H54 (cell line): Measurements from ENCODE around the gene EPHB4.
"Not testable (repeated sequence)": the region's sequence is repeated elsewhere in the genome, so short reads cannot be mapped to it uniquely, and the experiment has no call there.

Experiments used
- DNase-seq: peaks from one replicate; pipeline ENCODE4 v3.0.0; 2011; ENCODE audit warnings: low spot score, mixed read lengths; ENCODE audit not compliant: insufficient read length
- FAIRE-seq: peaks from 3 replicates; lab custom pipeline; 2011; peaks lifted over from hg19 to GRCh38; lab: Jason Lieb, UNC
- POLR2A ChIP-seq: IDR thresholded peaks from 2 replicates; pipeline ENCODE4 v1.6.1; 2011; ENCODE audit warnings: low read depth, mild to moderate bottlenecking, low read length

The EPHB4 gene

GRCh38 chr7:100822236-100823139 is 4.8 kb downstream of the EPHB4 start:
- DNase-seq (no peak), FAIRE-seq (no peak)
- TF ChIP-seq POLR2A, result no peak

GRCh38 chr7:100819586-100819985 is 7.7 kb downstream of the EPHB4 start:
- no peak for DNase-seq
- no peak for TF ChIP-seq POLR2A
- no peak for FAIRE-seq

GRCh38 chr7:100818825-100819224 is 8.5 kb downstream of the EPHB4 start:
- DNase-seq (no peak), FAIRE-seq (no peak)
- no peak for TF ChIP-seq POLR2A

GRCh38 chr7:100818366-100818765 is 9.0 kb downstream of the EPHB4 start:
- TF ChIP-seq POLR2A, result no peak
- no peak for DNase-seq
- no peak for FAIRE-seq

- no peak for TF ChIP-seq POLR2A
- DNase-seq (no peak), FAIRE-seq (no peak)
Observed at GRCh38 chr7:100817097-100817496, 10.2 kb downstream of the EPHB4 start.

- FAIRE-seq, DNase-seq: not testable (repeated sequence)
Observed at GRCh38 chr7:100816515-100816914, 10.8 kb downstream of the EPHB4 start.

- TF ChIP-seq POLR2A, result no peak
Observed at GRCh38 chr7:100812729-100813128, 14.6 kb downstream of the EPHB4 start.

GRCh38 chr7:100811480-100811879 is 15.8 kb downstream of the EPHB4 start:
- DNase-seq (no peak), FAIRE-seq (no peak)
- no peak for TF ChIP-seq POLR2A

More at GRCh38 chr7:100812729-100813128, 14.6 kb downstream of the EPHB4 start:
- no peak for FAIRE-seq
- no peak for DNase-seq

GRCh38 chr7:100808354-100808875 is 18.9 kb downstream of the EPHB4 start:
- DNase-seq (no peak), FAIRE-seq (no peak)
- no peak for TF ChIP-seq POLR2A

- not testable (repeated sequence) for FAIRE-seq, DNase-seq
Observed at GRCh38 chr7:100806883-100807282, 20.4 kb downstream of the EPHB4 start.

GRCh38 chr7:100806276-100806675 is 21.0 kb downstream of the EPHB4 start:
- DNase-seq (no peak), FAIRE-seq (no peak)
- TF ChIP-seq POLR2A, result no peak

GRCh38 chr7:100804681-100805431 is 22.5 kb downstream of the EPHB4 start:
- DNase-seq, result no peak
- FAIRE-seq, result no peak
- TF ChIP-seq POLR2A, result no peak

- DNase-seq (peak; percentile 94), FAIRE-seq (peak; percentile 23)
Observed at GRCh38 chr7:100803398-100804161, 23.7 kb downstream of the EPHB4 start.

More at GRCh38 chr7:100803398-100804161, 23.7 kb downstream of the EPHB4 start:
- TF ChIP-seq POLR2A, result no peak
